Panc1 (cell line): ENCODE results near the gene TGFBR1. TPM values are rescaled to one million over a fixed set of nuclear protein-coding genes. Genes with fewer than 3 reads are reported as not detected.

Experiments used
- ATAC-seq: fragments of 200-7000 bp; cut with Tn5 transposase; 2 replicates; pipeline ENCODE4 v1.9.1; 2020; ENCODE audit warnings: mild to moderate bottlenecking, moderate library complexity
- BruUV-seq: library from RNA; stranded (reverse); fragments of 400-500 nt; replicated peaks from 2 replicates; lab custom pipeline; 2021; lab: Mats Ljungman, UMichigan
- CTCF ChIA-PET: fragments of 300-600 bp; sonication (Branson Sonifier 250); formaldehyde crosslinking; loops from one replicate; lab custom pipeline; 2022; ENCODE audit warnings: antibody characterized with exemption; lab: Charles Lee
- POLR2A ChIA-PET: fragments of 300-600 bp; sonication (Branson Sonifier 250); formaldehyde crosslinking; loops from one replicate; lab custom pipeline; 2022; ENCODE audit warnings: antibody characterized with exemption; lab: Charles Lee
- DNase-seq: peaks from one replicate; pipeline ENCODE4 v3.0.0-alpha.2; 2010; ENCODE audit warnings: low read depth, low spot score
- H3K27ac ChIP-seq: 2 replicates; pipeline ENCODE4 v1.5.1; 2011; ENCODE audit warnings: mild to moderate bottlenecking, low read length, inconsistent platforms
- H3K27me3 ChIP-seq: fragments of 200-500 bp; sonication (Bioruptor generic); 2 replicates; pipeline ENCODE4 v1.6.0; 2014; ENCODE audit warnings: low read length, inconsistent platforms; ENCODE audit not compliant: control insufficient read depth, insufficient read depth
- H3K36me3 ChIP-seq: fragments of 200-500 bp; sonication (Bioruptor generic); 2 replicates; pipeline ENCODE4 v1.5.1; 2014; ENCODE audit warnings: inconsistent platforms, mild to moderate bottlenecking, low read length, moderate library complexity; ENCODE audit not compliant: control insufficient read depth, insufficient read depth
- H3K4me1 ChIP-seq: 2 replicates; pipeline ENCODE4 v1.5.1; 2011; ENCODE audit warnings: inconsistent platforms, mild to moderate bottlenecking, low read length, moderate library complexity; ENCODE audit not compliant: control insufficient read depth, insufficient read depth
- H3K4me3 ChIP-seq, 2 experiments: 2 replicates each; pipeline ENCODE4 v1.5.1; 2011 to 2012; ENCODE audit warnings: low read depth in 2 of 2, low read length in 2 of 2, mild to moderate bottlenecking in 2 of 2, inconsistent platforms in 1 of 2, moderate library complexity in 1 of 2
- H3K9me3 ChIP-seq: fragments of 200-500 bp; sonication (Bioruptor generic); 2 replicates; pipeline ENCODE4 v1.5.1; 2014; ENCODE audit warnings: low read depth, mild to moderate bottlenecking, inconsistent platforms, low read length, moderate library complexity; ENCODE audit not compliant: control insufficient read depth, insufficient read depth
- POLR2AphosphoS5 ChIP-seq: IDR thresholded peaks from 2 replicates; pipeline ENCODE4 v1.6.1; 2012; ENCODE audit warnings: mild to moderate bottlenecking, low read depth, low read length, moderate library complexity
- SIN3A ChIP-seq: IDR thresholded peaks from 2 replicates; pipeline ENCODE4 v1.6.1; 2012; ENCODE audit warnings: low read depth, mild to moderate bottlenecking, low read length, moderate library complexity, borderline replicate concordance; ENCODE audit not compliant: insufficient read depth
- TCF7L2 ChIP-seq: IDR thresholded peaks from 2 replicates; pipeline ENCODE4 v1.6.1; 2011; ENCODE audit warnings: mild to moderate bottlenecking, low read depth, low read length, inconsistent platforms
- in situ Hi-C: cut with HindIII; loops from 2 replicates; pipeline ENCODE4 v1.10.0; 2016; ENCODE audit warnings: low sequenced_read_pairs, low pct_unique_long_range_greater_than_20kb
- intact Hi-C: fragments of 100-400 bp; cut with micrococcal nuclease; formaldehyde crosslinking; loops from one replicate; pipeline ENCODE4 v1.10.0; 2022; ENCODE audit not compliant: unreplicated experiment
- total RNA-seq: library from RNA; stranded (reverse); gene quantifications from one replicate; pipeline ENCODE4 v1.2.1, GENCODE V29; 2021; ENCODE audit not compliant: unreplicated experiment
- TF ChIP-seq, protein P1 (sequence below): fragments of 450-650 bp; IDR thresholded peaks from 2 replicates; pipeline ENCODE4 v1.5.1; 2017; ENCODE audit warnings: mild to moderate bottlenecking
- TF ChIP-seq, protein P2 (sequence below), 2 experiments: IDR thresholded peaks; 2 replicates each; pipeline ENCODE4 v1.6.1; 2011 to 2012; ENCODE audit warnings: low read depth in 2 of 2, control low read depth in 1 of 2, low read length in 1 of 2, mild to moderate bottlenecking in 1 of 2, moderate library complexity in 1 of 2; ENCODE audit not compliant: insufficient read depth in 1 of 2

The TGFBR1 gene
- total RNA-seq, 1 experiment from 2014 or later: 22.2 TPM

DNA sequence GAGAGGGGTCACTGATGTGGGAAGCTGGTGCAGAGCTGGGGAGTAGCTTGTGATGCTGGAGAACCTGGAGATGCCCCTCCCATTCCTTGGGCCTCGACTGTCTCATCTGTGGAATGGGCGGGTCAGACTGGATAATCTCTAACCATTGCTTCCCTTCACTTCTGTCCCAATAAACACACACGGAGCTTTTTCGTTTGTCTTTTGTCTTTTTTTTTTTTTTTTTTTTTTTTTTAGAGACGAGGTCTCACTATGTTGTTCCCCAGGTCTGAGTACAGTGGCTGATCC, 80.4 kb downstream of the TGFBR1 start:
- no peak overlapping the region for H3K4me3 ChIP-seq
- no peak overlapping the region for H3K27ac ChIP-seq
- in situ Hi-C loops: no loop called here
- H3K4me1 ChIP-seq: no peaks in the 10 kb centered on the region
- H3K36me3 ChIP-seq: no peaks in the 10 kb centered on the region
- intact Hi-C loops: loop anchor here (10.0 kb wide), 1 partner anchor 620 kb away; no protein-coding TSS in a partner anchor
- ATAC-seq (no peak), DNase-seq (no peak)
- peaks cover 4% of the 10 kb centered on the region for H3K27me3 ChIP-seq
- ChIA-PET CTCF (no interaction called here), POLR2A (no interaction called here)
- H3K9me3 ChIP-seq: no peaks in the 10 kb centered on the region
- no TSS peak for BruUV-seq
- TF ChIP-seq, protein P1, sequence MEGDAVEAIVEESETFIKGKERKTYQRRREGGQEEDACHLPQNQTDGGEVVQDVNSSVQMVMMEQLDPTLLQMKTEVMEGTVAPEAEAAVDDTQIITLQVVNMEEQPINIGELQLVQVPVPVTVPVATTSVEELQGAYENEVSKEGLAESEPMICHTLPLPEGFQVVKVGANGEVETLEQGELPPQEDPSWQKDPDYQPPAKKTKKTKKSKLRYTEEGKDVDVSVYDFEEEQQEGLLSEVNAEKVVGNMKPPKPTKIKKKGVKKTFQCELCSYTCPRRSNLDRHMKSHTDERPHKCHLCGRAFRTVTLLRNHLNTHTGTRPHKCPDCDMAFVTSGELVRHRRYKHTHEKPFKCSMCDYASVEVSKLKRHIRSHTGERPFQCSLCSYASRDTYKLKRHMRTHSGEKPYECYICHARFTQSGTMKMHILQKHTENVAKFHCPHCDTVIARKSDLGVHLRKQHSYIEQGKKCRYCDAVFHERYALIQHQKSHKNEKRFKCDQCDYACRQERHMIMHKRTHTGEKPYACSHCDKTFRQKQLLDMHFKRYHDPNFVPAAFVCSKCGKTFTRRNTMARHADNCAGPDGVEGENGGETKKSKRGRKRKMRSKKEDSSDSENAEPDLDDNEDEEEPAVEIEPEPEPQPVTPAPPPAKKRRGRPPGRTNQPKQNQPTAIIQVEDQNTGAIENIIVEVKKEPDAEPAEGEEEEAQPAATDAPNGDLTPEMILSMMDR: no peak
- no peak for TF ChIP-seq SIN3A
- no peak for TF ChIP-seq POLR2AphosphoS5
- TF ChIP-seq TCF7L2: no peak
- TF ChIP-seq, protein P2, sequence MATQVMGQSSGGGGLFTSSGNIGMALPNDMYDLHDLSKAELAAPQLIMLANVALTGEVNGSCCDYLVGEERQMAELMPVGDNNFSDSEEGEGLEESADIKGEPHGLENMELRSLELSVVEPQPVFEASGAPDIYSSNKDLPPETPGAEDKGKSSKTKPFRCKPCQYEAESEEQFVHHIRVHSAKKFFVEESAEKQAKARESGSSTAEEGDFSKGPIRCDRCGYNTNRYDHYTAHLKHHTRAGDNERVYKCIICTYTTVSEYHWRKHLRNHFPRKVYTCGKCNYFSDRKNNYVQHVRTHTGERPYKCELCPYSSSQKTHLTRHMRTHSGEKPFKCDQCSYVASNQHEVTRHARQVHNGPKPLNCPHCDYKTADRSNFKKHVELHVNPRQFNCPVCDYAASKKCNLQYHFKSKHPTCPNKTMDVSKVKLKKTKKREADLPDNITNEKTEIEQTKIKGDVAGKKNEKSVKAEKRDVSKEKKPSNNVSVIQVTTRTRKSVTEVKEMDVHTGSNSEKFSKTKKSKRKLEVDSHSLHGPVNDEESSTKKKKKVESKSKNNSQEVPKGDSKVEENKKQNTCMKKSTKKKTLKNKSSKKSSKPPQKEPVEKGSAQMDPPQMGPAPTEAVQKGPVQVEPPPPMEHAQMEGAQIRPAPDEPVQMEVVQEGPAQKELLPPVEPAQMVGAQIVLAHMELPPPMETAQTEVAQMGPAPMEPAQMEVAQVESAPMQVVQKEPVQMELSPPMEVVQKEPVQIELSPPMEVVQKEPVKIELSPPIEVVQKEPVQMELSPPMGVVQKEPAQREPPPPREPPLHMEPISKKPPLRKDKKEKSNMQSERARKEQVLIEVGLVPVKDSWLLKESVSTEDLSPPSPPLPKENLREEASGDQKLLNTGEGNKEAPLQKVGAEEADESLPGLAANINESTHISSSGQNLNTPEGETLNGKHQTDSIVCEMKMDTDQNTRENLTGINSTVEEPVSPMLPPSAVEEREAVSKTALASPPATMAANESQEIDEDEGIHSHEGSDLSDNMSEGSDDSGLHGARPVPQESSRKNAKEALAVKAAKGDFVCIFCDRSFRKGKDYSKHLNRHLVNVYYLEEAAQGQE (IDR thresholded peaks at IDR 0.05; ENCODE audit: insufficient read depth in 1 of 2, low read depth in 2 of 2, low read length in 1 of 2): no peak

DNA sequence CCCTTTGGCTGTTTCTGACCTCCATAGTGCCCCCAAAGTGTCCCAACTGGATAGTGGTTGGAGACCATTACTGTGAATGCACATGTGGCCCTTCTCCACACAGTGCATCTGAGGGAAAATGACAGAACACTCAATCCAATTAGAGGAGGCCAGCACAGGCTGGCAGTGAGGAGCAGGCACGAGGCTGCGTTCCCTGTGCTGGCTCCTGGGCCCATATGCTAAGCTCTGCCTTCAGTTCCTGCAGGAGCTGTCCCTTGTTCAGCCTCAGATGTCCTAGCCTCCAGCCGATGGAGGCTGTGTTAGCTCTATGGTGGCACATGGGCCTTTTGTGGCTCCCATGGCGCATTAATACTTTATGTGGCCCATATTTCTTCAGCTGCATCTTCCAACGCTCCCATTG, 81.0 kb downstream of the TGFBR1 start:
- ATAC-seq (no peak), DNase-seq (no peak)
- Histone ChIP-seq H3K9me3 (no peaks in the 10 kb centered on the region), H3K4me3 (no peak overlapping the region), H3K36me3 (no peaks in the 10 kb centered on the region), H3K27me3 (peaks cover 4% of the 10 kb centered on the region), H3K4me1 (no peaks in the 10 kb centered on the region), H3K27ac (no peak overlapping the region)
- ChIA-PET POLR2A (no interaction called here), CTCF (interaction anchor here (0.7 kb wide), 1 partner anchor 1140 kb away, joined by 5 read pairs; no protein-coding TSS in a partner anchor)
- in situ Hi-C loops (no loop called here), intact Hi-C loops (loop anchor here (10.0 kb wide), 1 partner anchor 619 kb away; no protein-coding TSS in a partner anchor)
- TF ChIP-seq, protein P1: no peak
- TF ChIP-seq SIN3A: no peak
- no peak for TF ChIP-seq TCF7L2
- TF ChIP-seq POLR2AphosphoS5: no peak
- TF ChIP-seq, protein P2 (IDR thresholded peaks at IDR 0.05; ENCODE audit: insufficient read depth in 1 of 2, low read depth in 2 of 2, low read length in 1 of 2): no peak
- BruUV-seq: no TSS peak
